ENCODE results near the gene OTC.

OTC gene

GRCh38 chrX:38403834-38404233 lies 51.4 kb downstream of the OTC start:
- no peak for TF ChIP-seq CTCF (IDR thresholded peaks at IDR 0.05; ENCODE audit: low read length)
- TF ChIP-seq EZH2 (IDR thresholded peaks at IDR 0.05; ENCODE audit: borderline replicate concordance, low read length): no peak
- Histone ChIP-seq H4K20me1 (ENCODE audit: insufficient read depth, low read length) (no peaks in the 10 kb centered on the region), H3K9ac (ENCODE audit: low read length) (no peak overlapping the region), H3K9me3 (ENCODE audit: low read length) (no peaks in the 10 kb centered on the region), H3K27me3 (ENCODE audit: insufficient read depth, low read length) (no peaks in the 10 kb centered on the region), H3K4me3 (ENCODE audit: low read depth, low read length, poor library complexity, severe bottlenecking) (no peak overlapping the region), H3K36me3 (ENCODE audit: insufficient read depth, low read length) (no peaks in the 10 kb centered on the region), H3K4me1 (ENCODE audit: insufficient read depth, low read length, severe bottlenecking) (no peaks in the 10 kb centered on the region), H2AFZ (ENCODE audit: low read length) (no peak overlapping the region), H3K4me2 (ENCODE audit: low read length) (no peak overlapping the region), H3K79me2 (ENCODE audit: insufficient read depth, low read length) (no peaks in the 10 kb centered on the region), H3F3A (ENCODE audit: insufficient read depth, low read length) (no peaks in the 10 kb centered on the region), H3K9me2 (ENCODE audit: low read depth, low read length) (no peaks in the 10 kb centered on the region), H3K27ac (ENCODE audit: low read depth, low read length, poor library complexity, severe bottlenecking) (no peak overlapping the region)

GRCh38 chrX:38407126-38407525 lies 54.7 kb downstream of the OTC start:
- Histone ChIP-seq H3K27ac (ENCODE audit: low read depth, low read length, poor library complexity, severe bottlenecking) (no peak overlapping the region), H3K79me2 (ENCODE audit: insufficient read depth, low read length) (no peaks in the 10 kb centered on the region), H2AFZ (ENCODE audit: low read length) (no peak overlapping the region), H3K9me2 (ENCODE audit: low read depth, low read length) (no peaks in the 10 kb centered on the region), H3K4me3 (ENCODE audit: low read depth, low read length, poor library complexity, severe bottlenecking) (no peak overlapping the region), H3F3A (ENCODE audit: insufficient read depth, low read length) (no peaks in the 10 kb centered on the region), H3K9me3 (ENCODE audit: low read length) (no peaks in the 10 kb centered on the region), H3K4me1 (ENCODE audit: insufficient read depth, low read length, severe bottlenecking) (no peaks in the 10 kb centered on the region), H3K36me3 (ENCODE audit: insufficient read depth, low read length) (no peaks in the 10 kb centered on the region), H3K9ac (ENCODE audit: low read length) (no peak overlapping the region), H3K27me3 (ENCODE audit: insufficient read depth, low read length) (no peaks in the 10 kb centered on the region), H3K4me2 (ENCODE audit: low read length) (no peak overlapping the region), H4K20me1 (ENCODE audit: insufficient read depth, low read length) (no peaks in the 10 kb centered on the region)
- TF ChIP-seq EZH2 (IDR thresholded peaks at IDR 0.05; ENCODE audit: borderline replicate concordance, low read length) (no peak), CTCF (IDR thresholded peaks at IDR 0.05; ENCODE audit: low read length) (no peak)

GRCh38 chrX:38409289-38409688 lies 56.9 kb downstream of the OTC start:
- H3F3A ChIP-seq (ENCODE audit: insufficient read depth, low read length): no peaks in the 10 kb centered on the region
- no peaks in the 10 kb centered on the region for H3K79me2 ChIP-seq (ENCODE audit: insufficient read depth, low read length)
- no peaks in the 10 kb centered on the region for H3K36me3 ChIP-seq (ENCODE audit: insufficient read depth, low read length)

More at GRCh38 chrX:38409289-38409688, 56.9 kb downstream of the OTC start:
- H3K9me3 ChIP-seq (ENCODE audit: low read length): no peaks in the 10 kb centered on the region
- H3K4me1 ChIP-seq (ENCODE audit: insufficient read depth, low read length, severe bottlenecking): no peaks in the 10 kb centered on the region
- H3K27ac ChIP-seq (ENCODE audit: low read depth, low read length, poor library complexity, severe bottlenecking): no peak overlapping the region
- H2AFZ ChIP-seq (ENCODE audit: low read length): no peak overlapping the region
- no peak overlapping the region for H3K4me2 ChIP-seq (ENCODE audit: low read length)
- TF ChIP-seq CTCF (IDR thresholded peaks at IDR 0.05; ENCODE audit: low read length): no peak
- no peak for TF ChIP-seq EZH2 (IDR thresholded peaks at IDR 0.05; ENCODE audit: borderline replicate concordance, low read length)
- no peaks in the 10 kb centered on the region for H3K9me2 ChIP-seq (ENCODE audit: low read depth, low read length)
- no peaks in the 10 kb centered on the region for H4K20me1 ChIP-seq (ENCODE audit: insufficient read depth, low read length)
- no peaks in the 10 kb centered on the region for H3K27me3 ChIP-seq (ENCODE audit: insufficient read depth, low read length)
- H3K4me3 ChIP-seq (ENCODE audit: low read depth, low read length, poor library complexity, severe bottlenecking): no peak overlapping the region
- H3K9ac ChIP-seq (ENCODE audit: low read length): no peak overlapping the region
